T-cell (primary cell): Measurements from ENCODE around the gene EPDR1. TPM values are rescaled to one million over a fixed set of nuclear protein-coding genes. Genes with fewer than 3 reads are reported as not detected.

ENCODE experiments used
- ATAC-seq, 4 experiments: fragments of 200-7000 bp in 3 of 4; fragments of 150-1000 bp in 1 of 4; cut with Tn5 transposase; replicated peaks in 1 of 4; 1 replicate in 3 of 4; 2 replicates in 1 of 4; pipeline ENCODE4 v1.10.0; 2021; ENCODE audit warnings: moderate library complexity in 3 of 4, mild to moderate bottlenecking in 2 of 4, moderate number of reproducible peaks in 1 of 4
- CTCF ChIA-PET, 2 donors: fragments of 300-600 bp; sonication (Branson Sonifier 250); formaldehyde crosslinking; loops; one replicate each; lab custom pipeline; 2022; ENCODE audit warnings: antibody characterized with exemption in 2 of 2; lab: Charles Lee
- POLR2A ChIA-PET, 2 donors: fragments of 300-600 bp; sonication (Branson Sonifier 250); formaldehyde crosslinking; loops; one replicate each; lab custom pipeline; 2022; ENCODE audit warnings: antibody characterized with exemption in 2 of 2; lab: Charles Lee
- DNase-seq, 35 experiments: peaks; one replicate each; pipeline versions ENCODE4 v3.0.0 to v3.0.0-alpha.2; 2013 to 2023
- H3K27ac ChIP-seq: one replicate; pipeline ENCODE4 v1.5.1; 2013; ENCODE audit warnings: low read length
- H3K27me3 ChIP-seq, 2 experiments: replicated peaks in 1 of 2; 1 replicate in 1 of 2; 2 replicates in 1 of 2; pipeline versions ENCODE4 v1.6.1 to v1.7.0; 2013; ENCODE audit warnings: low read length in 1 of 2, mixed read lengths in 1 of 2; ENCODE audit not compliant: control insufficient read depth in 2 of 2, insufficient read depth in 2 of 2; ENCODE audit errors: extremely low read depth in 1 of 2
- H3K36me3 ChIP-seq, 2 donors: 1 replicate in 1 of 2; 2 replicates in 1 of 2; pipeline versions ENCODE4 v1.6.1 to v1.7.0; 2013; ENCODE audit warnings: low read length in 1 of 2; ENCODE audit not compliant: control insufficient read depth in 2 of 2, insufficient read depth in 1 of 2; ENCODE audit errors: extremely low read depth in 1 of 2
- H3K4me1 ChIP-seq, 2 experiments: 1 replicate in 1 of 2; 2 replicates in 1 of 2; pipeline versions ENCODE4 v1.6.1 to v1.7.0; 2013; ENCODE audit warnings: low read length in 2 of 2, mixed read lengths in 1 of 2; ENCODE audit not compliant: insufficient read depth in 2 of 2, control insufficient read depth in 1 of 2; ENCODE audit errors: extremely low read depth in 1 of 2
- H3K4me3 ChIP-seq, 2 donors: 1 replicate in 1 of 2; 2 replicates in 1 of 2; pipeline versions ENCODE4 v1.5.1 to v1.7.0; 2013; ENCODE audit warnings: mild to moderate bottlenecking in 2 of 2, low read length in 1 of 2, moderate library complexity in 1 of 2; ENCODE audit not compliant: control insufficient read depth in 1 of 2; ENCODE audit errors: extremely low read depth in 1 of 2
- H3K9me3 ChIP-seq: 2 replicates; pipeline ENCODE4 v1.7.0; 2013
- H3K27ac Mint-ChIP-seq, 2 donors: one replicate each; pipeline ENCODE4 v1.8.0; 2020 to 2021; ENCODE audit warnings: mild to moderate bottlenecking in 2 of 2, mixed read lengths in 2 of 2
- H3K27me3 Mint-ChIP-seq, 2 donors: one replicate each; pipeline ENCODE4 v1.8.0; 2021 to 2022; ENCODE audit warnings: mixed read lengths in 2 of 2
- H3K36me3 Mint-ChIP-seq: one replicate; pipeline ENCODE4 v1.8.0; 2021; ENCODE audit warnings: mixed read lengths
- H3K4me1 Mint-ChIP-seq, 3 donors: one replicate each; pipeline ENCODE4 v1.8.0; 2020 to 2022; ENCODE audit warnings: mixed read lengths in 3 of 3, mild to moderate bottlenecking in 1 of 3
- H3K4me3 Mint-ChIP-seq, 3 donors: one replicate each; pipeline ENCODE4 v1.8.0; 2020 to 2022; ENCODE audit warnings: mild to moderate bottlenecking in 3 of 3, mixed read lengths in 3 of 3, moderate library complexity in 3 of 3
- H3K9me3 Mint-ChIP-seq, 3 donors: one replicate each; pipeline ENCODE4 v1.8.0; 2020 to 2022; ENCODE audit warnings: mixed read lengths in 3 of 3
- WGBS: methylation state at CpG from one replicate; pipeline ENCODE4 v1.1.5; 2013; ENCODE audit warnings: missing lambda C conversion rate; ENCODE audit not compliant: insufficient coverage; 5-methylcytosine and 5-hydroxymethylcytosine counted together
- total RNA-seq, 35 experiments: library from RNA in 6 of 35; stranded (reverse) in 6 of 35; fragments of 120-200 nt in 1 of 35; gene quantifications; one replicate each; pipeline versions ENCODE4 v1.2.1 to v1.2.4 and lab custom pipeline; 2013 to 2026

Gene EPDR1
- total RNA-seq, 5 donors from 2014 or later (not counting 1 experiment from before 2014, with no cell fraction given), result 0.47 to 1.3 (median 0.68) TPM

GRCh38 chr7:37981664-37982063 is 61.2 kb downstream of the EPDR1 start:
- Histone ChIP-seq H3K27me3 (no peaks in the 10 kb centered on the region), H3K4me1 (no peaks in the 10 kb centered on the region), H3K9me3 (no peaks in the 10 kb centered on the region), H3K36me3 (no peaks in the 10 kb centered on the region), H3K4me3 (no peak overlapping the region), H3K27ac (no peak overlapping the region)
- ATAC-seq (no peak), DNase-seq (no peak)
- no peaks in the 10 kb centered on the region for H3K4me1 Mint-ChIP-seq
- CTCF ChIA-PET, result no interaction called here
- POLR2A ChIA-PET, result no interaction called here
- no peaks in the 10 kb centered on the region for H3K9me3 Mint-ChIP-seq
- no peaks in the 10 kb centered on the region for H3K36me3 Mint-ChIP-seq
- H3K27me3 Mint-ChIP-seq, result peaks cover 3% of the 10 kb centered on the region in 2 donors
- no peak overlapping the region for H3K27ac Mint-ChIP-seq
- no peak overlapping the region for H3K4me3 Mint-ChIP-seq

- CTCF ChIA-PET, result no interaction called here
- 86% methylated on average over 2 of the region's 3 CpGs for WGBS
Measured at GRCh38 chr7:37982423-37982822, 62.0 kb downstream of the EPDR1 start.

GRCh38 chr7:37984750-37985390 is 64.4 kb downstream of the EPDR1 start:
- Histone ChIP-seq H3K4me1 (no peaks in the 10 kb centered on the region), H3K4me3 (no peak overlapping the region), H3K27ac (no peak overlapping the region), H3K27me3 (no peaks in the 10 kb centered on the region), H3K36me3 (no peaks in the 10 kb centered on the region), H3K9me3 (no peaks in the 10 kb centered on the region)
- Mint-ChIP-seq H3K4me1 (no peaks in the 10 kb centered on the region), H3K36me3 (no peaks in the 10 kb centered on the region), H3K27me3 (peaks cover 0 to 7% of the 10 kb centered on the region in 2 donors), H3K9me3 (no peaks in the 10 kb centered on the region), H3K4me3 (no peak overlapping the region), H3K27ac (no peak overlapping the region)
- POLR2A ChIA-PET, result no interaction called here
- WGBS, result no CpG with 5 or more reads among the region's 5 CpGs
- CTCF ChIA-PET, result no interaction called here
- no peak for ATAC-seq
- no peak for DNase-seq

More at GRCh38 chr7:37982423-37982822, 62.0 kb downstream of the EPDR1 start:
- Mint-ChIP-seq H3K9me3 (no peaks in the 10 kb centered on the region), H3K36me3 (no peaks in the 10 kb centered on the region), H3K27ac (no peak overlapping the region), H3K4me3 (no peak overlapping the region), H3K4me1 (no peaks in the 10 kb centered on the region), H3K27me3 (peaks cover 3 to 4% of the 10 kb centered on the region in 2 donors)
- Histone ChIP-seq H3K4me1 (no peaks in the 10 kb centered on the region), H3K36me3 (no peaks in the 10 kb centered on the region), H3K4me3 (no peak overlapping the region), H3K27ac (no peak overlapping the region), H3K9me3 (no peaks in the 10 kb centered on the region), H3K27me3 (no peaks in the 10 kb centered on the region)
- DNase-seq (no peak), ATAC-seq (no peak)
- POLR2A ChIA-PET, result no interaction called here

GRCh38 chr7:37986908-37987330 is 66.5 kb downstream of the EPDR1 start:
- CTCF ChIA-PET, result interaction anchor here in 1 of 2 donors (0.8 kb wide), 1 partner anchor 13 kb away, joined by 3 read pairs; no protein-coding TSS in a partner anchor
- Mint-ChIP-seq H3K27ac (no peak overlapping the region), H3K4me1 (no peaks in the 10 kb centered on the region), H3K4me3 (no peak overlapping the region), H3K9me3 (no peaks in the 10 kb centered on the region), H3K27me3 (peaks cover 4% of the 10 kb centered on the region in 2 donors), H3K36me3 (no peaks in the 10 kb centered on the region)
- H3K9me3 ChIP-seq, result no peaks in the 10 kb centered on the region
- H3K4me3 ChIP-seq, result no peak overlapping the region
- DNase-seq, result no peak
- no peaks in the 10 kb centered on the region for H3K36me3 ChIP-seq
- H3K4me1 ChIP-seq, result no peaks in the 10 kb centered on the region
- no peak overlapping the region for H3K27ac ChIP-seq
- H3K27me3 ChIP-seq, result peaks cover 0 to 5% of the 10 kb centered on the region in 2 experiments
- 63% methylated on average over 2 of the region's 4 CpGs for WGBS
- POLR2A ChIA-PET, result no interaction called here
- no peak for ATAC-seq

- Mint-ChIP-seq H3K27ac (no peak overlapping the region), H3K27me3 (peaks cover 4 to 10% of the 10 kb centered on the region in 2 donors), H3K4me1 (no peaks in the 10 kb centered on the region), H3K36me3 (no peaks in the 10 kb centered on the region), H3K4me3 (no peak overlapping the region), H3K9me3 (no peaks in the 10 kb centered on the region)
- H3K9me3 ChIP-seq, result no peaks in the 10 kb centered on the region
- no peak overlapping the region for H3K27ac ChIP-seq
- H3K4me3 ChIP-seq, result no peak overlapping the region
- no CpG with 5 or more reads among the region's 1 CpG for WGBS
- ChIA-PET CTCF (interaction anchor here in 1 of 2 donors (0.8 kb wide), 1 partner anchor 12 kb away, joined by 3 read pairs; no protein-coding TSS in a partner anchor), POLR2A (no interaction called here)
- DNase-seq (no peak), ATAC-seq (no peak)
- H3K27me3 ChIP-seq, result peaks cover 0 to 6% of the 10 kb centered on the region in 2 experiments
- H3K36me3 ChIP-seq, result no peaks in the 10 kb centered on the region
- H3K4me1 ChIP-seq, result no peaks in the 10 kb centered on the region
Measured at GRCh38 chr7:37987732-37988131, 67.3 kb downstream of the EPDR1 start.

GRCh38 chr7:37988721-37989650 is 68.5 kb downstream of the EPDR1 start:
- WGBS, result 89% methylated on average over 3 of the region's 7 CpGs
- no peak overlapping the region for H3K4me3 ChIP-seq
- POLR2A ChIA-PET, result interaction anchor here in 1 of 2 donors (0.5 kb wide), 1 partner anchor 16 kb away, joined by 7 read pairs; no protein-coding TSS in a partner anchor
- H3K4me1 Mint-ChIP-seq, result no peaks in the 10 kb centered on the region
- H3K27me3 ChIP-seq, result peaks cover 0 to 6% of the 10 kb centered on the region in 2 experiments
- CTCF ChIA-PET, result no interaction called here
- no peaks in the 10 kb centered on the region for H3K36me3 Mint-ChIP-seq
- H3K27ac ChIP-seq, result no peak overlapping the region
- H3K4me3 Mint-ChIP-seq, result no peak overlapping the region
- H3K27me3 Mint-ChIP-seq, result peaks cover 4 to 10% of the 10 kb centered on the region in 2 donors
- no peaks in the 10 kb centered on the region for H3K36me3 ChIP-seq
- peaks cover 0 to 3% (median 0%) of the 10 kb centered on the region in 3 donors for H3K9me3 Mint-ChIP-seq
- DNase-seq (no peak), ATAC-seq (no peak)
- H3K9me3 ChIP-seq, result no peaks in the 10 kb centered on the region
- H3K27ac Mint-ChIP-seq, result no peak overlapping the region
- no peaks in the 10 kb centered on the region for H3K4me1 ChIP-seq
